ENCODE results near the gene TSPEAR.

Gene TSPEAR

GRCh38 chr21:44718093-44718492 lies 6.7 kb upstream of the TSPEAR start:
- FAIRE-seq: no peak

- FAIRE-seq: no peak
Measured at GRCh38 chr21:44716984-44717383, 5.6 kb upstream of the TSPEAR start.

GRCh38 chr21:44714905-44715304 lies 3.5 kb upstream of the TSPEAR start:
- FAIRE-seq: no peak

GRCh38 chr21:44713846-44714245 lies 2.5 kb upstream of the TSPEAR start:
- FAIRE-seq: no peak

GRCh38 chr21:44713130-44713529 lies 1.8 kb upstream of the TSPEAR start:
- FAIRE-seq: no peak

- FAIRE-seq: no peak
Measured at GRCh38 chr21:44712203-44713028, 1.0 kb upstream of the TSPEAR start.

GRCh38 chr21:44710756-44711326 lies 531 bp downstream of the TSPEAR start:
- FAIRE-seq: no peak

- FAIRE-seq: no peak
Measured at GRCh38 chr21:44710294-44710665, 1.1 kb downstream of the TSPEAR start.

GRCh38 chr21:44709426-44710293 lies 1.7 kb downstream of the TSPEAR start:
- no peak for FAIRE-seq

- FAIRE-seq: no peak
Measured at GRCh38 chr21:44708866-44709425, 2.4 kb downstream of the TSPEAR start.

GRCh38 chr21:44708213-44708865 lies 3.0 kb downstream of the TSPEAR start:
- FAIRE-seq: no peak

- no peak for FAIRE-seq
Measured at GRCh38 chr21:44706706-44707581, 4.4 kb downstream of the TSPEAR start.

- FAIRE-seq: no peak
Measured at GRCh38 chr21:44706026-44706705, 5.2 kb downstream of the TSPEAR start.

GRCh38 chr21:44704636-44705001 lies 6.8 kb downstream of the TSPEAR start:
- FAIRE-seq: no peak

GRCh38 chr21:44703731-44704635 lies 7.4 kb downstream of the TSPEAR start:
- FAIRE-seq: no peak

GRCh38 chr21:44702973-44703730 lies 8.2 kb downstream of the TSPEAR start:
- FAIRE-seq: no peak

GRCh38 chr21:44702111-44702972 lies 9.0 kb downstream of the TSPEAR start:
- FAIRE-seq: no peak

GRCh38 chr21:44701541-44701940 lies 9.8 kb downstream of the TSPEAR start:
- FAIRE-seq: no peak

Measured in islet of Langerhans (tissue), 1 donor.